ENCODE data around the gene MRPL51.

The MRPL51 gene

GRCh38 chr12:6492838-6493496, at the start of gene MRPL51:
MRPL51 (minus strand) TSS chr12:6493262; CDS start chr12:6493136, 126 bp downstream.
- peak; percentile 96 to 99 (median 97) for DNase-seq (ENCODE audit: low read depth in 2 of 3, low spot score in 1 of 3)

- DNase-seq (ENCODE audit: low read depth in 2 of 3, low spot score in 1 of 3), result no peak
Measured at GRCh38 chr12:6542209-6543009, 49.3 kb upstream of the MRPL51 start.

DNA sequence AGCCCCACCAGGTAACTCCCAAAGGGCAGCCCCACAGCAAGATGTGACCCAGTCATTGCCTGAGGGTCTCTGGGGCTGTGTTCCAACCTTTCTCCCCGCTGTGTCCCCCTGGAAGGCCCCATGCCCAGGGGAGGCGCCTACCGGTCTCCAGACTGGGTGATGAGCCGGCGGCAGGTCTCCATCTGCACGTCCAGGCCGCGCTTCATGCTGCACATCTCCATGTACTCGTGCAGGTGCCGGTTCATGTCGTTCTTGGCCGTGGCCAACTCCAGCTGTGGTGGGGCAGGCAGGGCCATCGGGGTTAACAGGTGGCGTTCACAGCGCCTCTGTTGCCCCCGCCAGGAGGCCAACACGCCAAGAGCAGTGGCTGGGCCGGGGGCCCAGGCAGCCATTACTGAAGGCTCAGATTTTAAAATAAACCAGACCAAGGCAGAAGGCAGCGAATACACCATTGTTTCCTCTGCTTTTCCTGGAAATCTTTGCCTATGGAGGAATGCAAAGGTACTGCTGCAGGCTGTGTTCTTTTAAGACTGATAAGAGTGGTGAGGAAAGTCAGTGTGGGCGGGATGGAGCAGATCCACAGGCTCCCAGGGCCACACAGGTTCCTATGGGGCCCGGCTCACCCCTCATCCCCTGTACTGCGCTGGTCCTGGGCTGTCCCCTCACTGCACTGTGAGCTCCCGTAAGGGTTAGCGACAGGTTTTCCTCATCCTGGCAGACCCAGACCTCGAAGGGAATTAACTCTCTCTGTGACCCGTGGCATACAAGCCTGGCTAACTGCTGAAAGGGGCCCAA, 48.5 kb upstream of the MRPL51 start:
- no peak for DNase-seq (ENCODE audit: low read depth in 2 of 3, low spot score in 1 of 3)

- peak in 2 of 3 donors; percentile 30 to 42 for DNase-seq (ENCODE audit: low read depth in 2 of 3, low spot score in 1 of 3)
Measured at GRCh38 chr12:6540181-6540877, 47.3 kb upstream of the MRPL51 start.

- DNase-seq (ENCODE audit: low read depth in 2 of 3, low spot score in 1 of 3), result no peak
Measured at GRCh38 chr12:6539707-6540134, 46.7 kb upstream of the MRPL51 start.

DNA sequence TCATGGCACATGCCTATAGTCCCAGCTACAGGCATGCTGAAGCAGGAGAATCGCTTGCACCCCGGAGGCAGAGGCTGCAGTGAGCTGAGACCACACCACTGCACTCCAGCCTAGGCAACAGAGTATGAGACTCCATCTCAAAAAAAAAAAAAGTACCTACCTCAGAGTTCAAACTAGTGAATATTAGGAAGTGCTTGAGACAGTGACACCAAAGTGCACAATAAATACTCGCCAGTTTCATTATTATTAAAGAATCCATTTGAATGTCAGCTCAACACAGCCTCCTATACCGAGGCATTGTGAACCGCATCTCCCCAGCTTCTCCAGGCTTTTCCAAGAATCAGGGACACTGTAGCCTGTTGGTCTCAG, 46.2 kb upstream of the MRPL51 start:
- DNase-seq (ENCODE audit: low read depth in 2 of 3, low spot score in 1 of 3), result no peak

- DNase-seq (ENCODE audit: low read depth in 2 of 3, low spot score in 1 of 3), result peak in 2 of 3 donors; percentile 38
Measured at GRCh38 chr12:6538420-6539313, 45.6 kb upstream of the MRPL51 start.

- peak; percentile 75 to 81 (median 77) for DNase-seq (ENCODE audit: low read depth in 2 of 3, low spot score in 1 of 3)
Measured at GRCh38 chr12:6537580-6538419, 44.7 kb upstream of the MRPL51 start.

DNA sequence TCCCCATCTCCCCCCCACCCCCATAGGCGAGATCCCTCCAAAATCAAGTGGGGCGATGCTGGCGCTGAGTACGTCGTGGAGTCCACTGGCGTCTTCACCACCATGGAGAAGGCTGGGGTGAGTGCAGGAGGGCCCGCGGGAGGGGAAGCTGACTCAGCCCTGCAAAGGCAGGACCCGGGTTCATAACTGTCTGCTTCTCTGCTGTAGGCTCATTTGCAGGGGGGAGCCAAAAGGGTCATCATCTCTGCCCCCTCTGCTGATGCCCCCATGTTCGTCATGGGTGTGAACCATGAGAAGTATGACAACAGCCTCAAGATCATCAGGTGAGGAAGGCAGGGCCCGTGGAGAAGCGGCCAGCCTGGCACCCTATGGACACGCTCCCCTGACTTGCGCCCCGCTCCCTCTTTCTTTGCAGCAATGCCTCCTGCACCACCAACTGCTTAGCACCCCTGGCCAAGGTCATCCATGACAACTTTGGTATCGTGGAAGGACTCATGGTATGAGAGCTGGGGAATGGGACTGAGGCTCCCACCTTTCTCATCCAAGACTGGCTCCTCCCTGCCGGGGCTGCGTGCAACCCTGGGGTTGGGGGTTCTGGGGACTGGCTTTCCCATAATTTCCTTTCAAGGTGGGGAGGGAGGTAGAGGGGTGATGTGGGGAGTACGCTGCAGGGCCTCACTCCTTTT, 44.0 kb upstream of the MRPL51 start:
- DNase-seq (ENCODE audit: low read depth in 2 of 3, low spot score in 1 of 3), result no peak

- no peak for DNase-seq (ENCODE audit: low read depth in 2 of 3, low spot score in 1 of 3)
Measured at GRCh38 chr12:6535960-6536847, 43.1 kb upstream of the MRPL51 start.

GRCh38 chr12:6535697-6535946, 42.6 kb upstream of the MRPL51 start:
- no peak for DNase-seq (ENCODE audit: low read depth in 2 of 3, low spot score in 1 of 3)

GRCh38 chr12:6534945-6535696, 42.1 kb upstream of the MRPL51 start:
- peak; percentile 64 to 69 (median 68) for DNase-seq (ENCODE audit: low read depth in 2 of 3, low spot score in 1 of 3)

DNA sequence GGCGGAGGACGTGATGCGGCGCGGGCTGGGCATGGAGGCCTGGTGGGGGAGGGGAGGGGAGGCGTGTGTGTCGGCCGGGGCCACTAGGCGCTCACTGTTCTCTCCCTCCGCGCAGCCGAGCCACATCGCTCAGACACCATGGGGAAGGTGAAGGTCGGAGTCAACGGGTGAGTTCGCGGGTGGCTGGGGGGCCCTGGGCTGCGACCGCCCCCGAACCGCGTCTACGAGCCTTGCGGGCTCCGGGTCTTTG, 41.6 kb upstream of the MRPL51 start:
- DNase-seq (ENCODE audit: low read depth in 2 of 3, low spot score in 1 of 3), result no peak

- DNase-seq (ENCODE audit: low read depth in 2 of 3, low spot score in 1 of 3), result peak; percentile 85 to 88 (median 87)
Measured at GRCh38 chr12:6533923-6534694, 41.0 kb upstream of the MRPL51 start, which contains the start of gene GAPDH. GAPDH (plus strand) TSS chr12:6534517; CDS start chr12:6534833, 316 bp downstream.

- DNase-seq (ENCODE audit: low read depth in 2 of 3, low spot score in 1 of 3), result no peak
Measured at GRCh38 chr12:6533653-6533922, 40.5 kb upstream of the MRPL51 start.

GRCh38 chr12:6532927-6533652, 40.0 kb upstream of the MRPL51 start:
- DNase-seq (ENCODE audit: low read depth in 2 of 3, low spot score in 1 of 3), result peak in 2 of 3 donors; percentile 43 to 60

Measured in stimulated activated CD4-positive, alpha-beta T cell treated with anti-CD3 and anti-CD28 coated beads, Interleukin-12 subunit alpha, Interleukin-12 subunit beta, amount 100 ng/mL, for 48 hours (primary cell).